Measurements from ENCODE around the gene ENDOV.

The ENDOV gene

DNA sequence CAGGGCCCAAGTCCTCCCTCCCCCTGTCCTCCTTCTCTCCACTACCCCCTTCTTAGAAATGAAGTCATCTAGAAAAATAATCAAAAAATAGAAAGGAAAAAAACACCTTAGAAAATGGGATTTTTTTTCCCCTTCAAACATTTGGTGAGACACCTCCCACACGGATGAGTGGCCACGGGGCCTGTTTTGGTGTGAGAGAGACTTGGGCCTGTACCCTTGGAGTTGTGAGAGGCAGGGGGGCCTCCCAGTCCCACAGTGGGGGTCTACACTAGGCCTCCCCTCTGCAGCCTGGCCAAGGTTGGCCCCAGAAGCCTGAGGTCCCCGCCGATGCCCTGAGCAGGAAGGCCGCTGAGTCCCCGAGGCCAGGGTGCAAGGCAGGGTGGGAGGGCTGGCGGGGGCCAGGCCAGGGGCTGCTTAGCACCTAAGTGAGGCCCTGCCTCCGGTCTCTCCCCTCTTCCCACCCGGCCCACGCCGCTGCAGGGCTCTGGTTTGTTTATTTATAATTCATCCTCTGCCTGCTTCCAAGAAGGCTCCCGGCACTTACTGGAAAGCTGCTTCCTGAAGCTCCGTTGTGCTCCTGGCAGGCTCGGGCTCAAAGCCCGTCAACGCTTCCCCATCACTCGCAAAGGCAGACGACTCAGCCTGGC is 35.1 kb downstream of the ENDOV start:
- no peak for DNase-seq (ENCODE audit: low read depth)

DNA sequence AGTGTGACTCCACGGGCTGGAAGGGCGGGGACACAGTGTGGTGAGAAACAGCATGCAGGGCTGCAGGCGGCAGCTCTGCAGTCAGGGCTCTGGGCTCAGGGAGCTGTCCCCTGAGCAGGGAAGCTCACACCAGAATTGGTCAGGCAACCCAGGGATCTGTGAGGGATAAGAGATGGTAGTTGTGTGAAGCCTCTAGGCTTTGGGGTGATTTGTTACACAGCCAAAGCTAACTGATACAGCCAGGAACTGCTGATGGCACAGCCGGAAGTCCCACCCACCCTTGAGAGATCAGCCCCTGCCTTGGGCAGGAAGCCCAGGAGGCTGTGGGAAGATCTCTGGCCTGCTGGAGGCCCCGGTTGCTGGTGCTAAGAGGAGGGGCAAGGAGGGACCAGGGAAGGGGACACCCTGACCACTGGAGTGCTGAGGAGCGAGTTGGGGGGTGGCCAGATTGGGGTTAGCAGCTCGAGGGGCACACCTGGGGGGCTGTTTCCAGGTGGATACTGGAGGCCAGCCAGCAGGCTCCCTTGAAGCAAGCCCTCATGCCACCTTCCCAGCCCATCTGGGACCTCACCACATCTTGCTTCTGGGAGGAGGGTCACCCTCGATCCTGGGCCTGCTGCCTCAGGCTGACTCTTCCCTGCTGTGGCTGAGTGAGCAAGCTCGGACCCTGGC is 36.3 kb downstream of the ENDOV start:
- DNase-seq (ENCODE audit: low read depth) = no peak

DNA sequence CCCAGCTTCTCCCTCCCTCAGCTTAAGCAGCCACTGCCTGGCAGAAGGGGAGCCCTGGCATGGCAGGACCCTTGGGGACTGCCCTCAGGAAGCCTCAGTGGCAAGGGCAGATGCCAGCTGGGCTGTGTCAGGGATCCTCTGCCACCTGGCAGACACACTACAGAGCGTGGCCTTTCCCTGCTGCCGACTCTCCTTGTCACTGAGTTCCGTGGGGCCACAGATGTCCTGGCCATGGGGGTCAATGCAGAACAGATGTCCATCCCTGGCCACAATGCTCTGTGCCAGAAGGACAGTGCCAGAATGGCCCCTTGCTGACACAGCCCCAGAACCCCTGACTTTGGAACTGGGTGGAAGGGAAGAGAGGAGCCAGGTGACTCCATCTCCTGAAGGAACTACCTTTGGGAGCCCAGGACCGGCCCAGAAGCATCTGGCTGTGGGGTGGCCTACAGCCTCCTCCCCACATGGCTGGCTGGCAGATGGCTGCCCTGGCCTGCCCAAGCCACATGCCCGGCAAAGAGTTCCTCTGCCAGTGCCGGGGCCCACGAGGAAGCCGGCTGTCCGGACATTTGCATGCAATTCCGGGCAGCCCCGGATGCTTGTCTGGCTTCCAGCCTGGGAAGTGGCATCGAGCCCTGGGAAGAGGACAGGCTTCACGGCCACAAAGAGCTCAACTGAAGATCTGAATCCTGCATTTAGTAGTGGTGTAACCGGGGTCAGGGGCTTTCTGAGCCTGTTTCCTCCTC is 37.4 kb downstream of the ENDOV start:
- no peak for DNase-seq (ENCODE audit: low read depth)

GRCh38 chr17:80453126-80453997 is 38.4 kb downstream of the ENDOV start:
- DNase-seq (ENCODE audit: low read depth) = no peak

- DNase-seq (ENCODE audit: low read depth) = no peak
These were observed 39.1 kb downstream of the ENDOV start for GRCh38 chr17:80453998-80454556.

DNA sequence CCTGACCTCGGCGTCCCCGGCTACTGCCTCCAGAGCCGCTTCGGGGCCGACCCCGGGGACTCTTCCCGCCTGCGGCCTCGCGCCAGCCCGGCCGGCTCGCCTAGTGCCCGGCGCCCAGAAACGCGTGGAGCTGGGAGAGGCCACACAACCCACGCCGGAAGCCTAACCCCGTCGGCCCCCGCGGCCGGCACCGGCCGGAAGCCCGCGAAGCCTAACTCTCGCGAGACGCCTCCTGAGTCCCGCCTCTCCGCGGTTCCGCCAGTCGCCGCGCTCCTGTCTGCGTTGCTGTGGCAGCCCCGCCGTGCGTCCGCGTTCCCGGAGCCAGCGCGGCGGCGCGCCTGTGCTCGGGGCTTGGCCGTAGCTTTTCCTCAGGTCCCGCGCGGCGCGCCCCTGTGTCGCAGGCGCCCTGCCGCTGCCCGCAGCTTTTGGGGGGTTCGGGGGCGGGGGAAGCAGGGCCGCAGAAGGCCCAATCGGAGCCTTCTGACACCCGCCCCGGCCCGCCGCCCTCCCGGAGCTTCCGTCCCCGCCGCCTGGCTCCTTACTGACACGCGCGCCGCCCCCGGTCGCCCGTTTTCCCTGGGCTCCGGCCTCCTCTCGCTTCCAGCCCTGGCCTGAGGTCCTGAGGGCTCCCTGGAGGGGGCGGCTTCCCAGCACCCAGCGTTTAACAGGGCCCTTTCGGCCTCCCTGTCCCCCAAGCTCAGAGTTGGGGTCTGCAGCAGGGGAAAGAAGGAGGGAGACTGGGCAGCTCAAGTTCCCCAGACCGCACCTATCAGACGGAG is 39.8 kb downstream of the ENDOV start:
- DNase-seq (ENCODE audit: low read depth) = peak; percentile 96

DNA sequence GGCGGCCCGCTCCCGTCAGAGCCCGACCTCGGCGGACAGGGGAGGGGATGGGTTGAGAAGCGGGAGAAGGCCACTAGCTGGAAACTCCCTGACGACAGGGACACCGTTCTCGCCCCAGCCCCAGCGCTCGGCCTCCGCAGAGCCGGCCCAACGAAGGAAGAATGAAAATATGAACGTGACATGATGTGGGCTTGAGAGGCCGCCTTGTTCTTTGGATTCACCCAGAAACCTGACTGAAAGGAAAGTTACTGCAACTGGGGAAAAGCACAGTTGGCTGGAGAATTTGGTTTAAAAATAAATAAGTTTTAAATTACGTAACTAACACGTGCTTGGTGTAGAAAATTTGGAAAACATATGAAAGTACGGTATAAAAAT is 40.4 kb downstream of the ENDOV start:
- DNase-seq (ENCODE audit: low read depth) = no peak

GRCh38 chr17:80455784-80456183 is 40.8 kb downstream of the ENDOV start:
- DNase-seq (ENCODE audit: low read depth) = no peak

DNA sequence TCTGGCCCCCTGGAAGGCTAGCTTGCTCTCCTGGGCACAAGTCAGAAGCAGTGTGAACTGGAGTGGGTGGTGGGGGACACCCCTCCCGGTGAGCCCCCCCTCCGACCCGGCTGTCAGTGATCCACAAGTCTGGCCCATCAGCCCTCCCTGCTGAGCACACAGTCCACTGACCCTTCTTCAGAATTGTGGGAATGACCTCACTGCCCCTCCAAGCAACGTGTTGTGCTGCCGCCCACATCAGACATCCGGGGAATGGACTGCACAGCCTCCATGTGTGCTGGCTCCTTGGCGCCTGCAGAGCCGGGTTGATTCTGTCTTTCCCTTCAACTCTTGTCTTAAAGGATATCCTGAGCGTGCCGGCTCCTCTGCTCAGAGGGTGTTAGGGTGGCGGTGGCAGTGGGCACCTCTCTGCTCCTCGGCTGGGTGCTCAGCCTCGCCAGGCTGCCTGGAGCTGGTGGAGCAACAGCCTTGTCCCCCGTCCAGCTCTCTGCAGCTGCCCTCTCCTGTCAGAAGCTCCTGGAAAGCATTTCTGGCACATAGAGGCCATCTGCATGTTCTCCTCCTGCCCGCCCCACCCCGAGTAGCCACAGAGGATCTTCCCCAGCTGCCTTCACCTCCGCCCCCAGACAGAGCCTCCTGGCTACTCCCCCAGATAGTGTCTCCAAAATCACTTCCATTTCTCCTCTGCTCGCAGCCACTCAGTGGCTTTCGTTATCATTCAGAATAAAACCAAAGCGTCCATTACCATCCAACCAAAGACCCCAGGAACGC is 41.7 kb downstream of the ENDOV start:
- no peak for DNase-seq (ENCODE audit: low read depth)

- no peak for DNase-seq (ENCODE audit: low read depth)
These were observed 42.4 kb downstream of the ENDOV start for GRCh38 chr17:80457236-80457856.

GRCh38 chr17:80458016-80458415 is 43.0 kb downstream of the ENDOV start:
- no peak for DNase-seq (ENCODE audit: low read depth)

DNA sequence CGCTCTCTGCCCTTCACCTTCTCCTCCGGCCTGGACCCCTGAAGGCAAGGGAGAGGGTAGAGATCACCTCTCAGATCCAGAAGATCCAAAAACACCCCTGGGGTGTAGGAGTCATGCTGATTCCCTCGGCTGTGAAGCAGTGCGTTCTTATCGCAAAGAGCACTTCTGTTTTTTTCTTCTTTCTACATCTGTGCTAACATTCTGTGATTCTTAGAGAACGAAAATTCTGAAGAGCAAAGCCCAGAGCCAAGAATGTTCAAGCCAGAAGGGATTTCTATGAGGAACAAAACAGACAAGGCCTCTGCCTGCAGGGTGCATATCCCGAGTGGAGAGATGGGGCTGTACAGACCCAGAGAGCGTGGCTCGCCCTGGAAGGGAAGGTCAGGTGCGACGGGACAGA is 44.3 kb downstream of the ENDOV start:
- DNase-seq (ENCODE audit: low read depth) = no peak

DNA sequence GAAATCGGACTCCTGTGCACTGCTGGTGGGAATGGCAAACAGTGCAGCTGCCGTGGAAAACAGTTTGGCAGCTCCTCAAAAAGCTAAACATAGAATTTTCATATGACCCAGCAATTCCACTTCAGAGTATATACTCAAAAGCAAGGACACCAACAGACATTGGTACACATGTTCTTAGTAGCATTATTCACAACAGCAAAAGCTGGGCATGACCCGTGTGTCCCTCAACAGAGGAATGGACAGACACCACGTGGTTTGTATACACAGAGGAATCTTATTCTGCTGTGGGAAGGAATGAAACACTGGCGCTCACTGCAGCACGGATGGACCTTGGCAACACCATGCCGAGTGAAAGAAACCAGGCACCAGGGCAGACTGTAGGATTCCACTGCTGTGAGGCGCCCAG is 45.5 kb downstream of the ENDOV start:
- DNase-seq (ENCODE audit: low read depth) = no peak

DNA sequence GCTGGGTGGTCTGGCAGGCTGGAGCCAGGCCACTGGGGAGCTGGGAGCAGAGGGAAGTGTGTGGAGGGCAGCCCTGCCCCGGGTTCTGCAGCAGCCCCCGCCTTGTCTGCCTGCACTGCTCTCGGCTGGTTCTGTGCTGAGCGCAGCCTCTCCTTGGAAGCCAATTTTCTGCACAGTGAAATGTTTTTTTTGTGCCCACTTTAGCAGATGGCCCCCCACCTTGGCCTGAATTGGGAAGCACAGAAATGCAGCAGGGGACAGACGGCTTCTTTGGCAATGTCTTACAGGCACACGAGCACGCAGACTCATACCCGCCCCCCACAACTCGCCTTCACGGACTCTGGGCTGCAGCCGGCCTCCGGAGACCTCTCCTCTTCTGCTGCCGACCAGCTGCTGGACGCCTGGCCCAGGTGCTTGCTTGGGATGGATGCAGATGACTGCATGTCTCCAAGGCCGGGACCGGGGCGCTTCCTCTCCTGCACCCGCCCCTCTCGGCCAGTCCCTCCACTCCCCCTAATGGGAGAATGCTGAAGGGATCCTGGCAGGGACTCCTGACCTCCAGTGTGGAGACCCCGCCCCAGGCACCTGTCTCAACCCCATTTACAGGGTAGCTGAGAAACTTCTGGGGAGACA is 46.7 kb downstream of the ENDOV start:
- no peak for DNase-seq (ENCODE audit: low read depth)

GRCh38 chr17:80463784-80464400 is 48.9 kb downstream of the ENDOV start:
- no peak for DNase-seq (ENCODE audit: low read depth)

DNA sequence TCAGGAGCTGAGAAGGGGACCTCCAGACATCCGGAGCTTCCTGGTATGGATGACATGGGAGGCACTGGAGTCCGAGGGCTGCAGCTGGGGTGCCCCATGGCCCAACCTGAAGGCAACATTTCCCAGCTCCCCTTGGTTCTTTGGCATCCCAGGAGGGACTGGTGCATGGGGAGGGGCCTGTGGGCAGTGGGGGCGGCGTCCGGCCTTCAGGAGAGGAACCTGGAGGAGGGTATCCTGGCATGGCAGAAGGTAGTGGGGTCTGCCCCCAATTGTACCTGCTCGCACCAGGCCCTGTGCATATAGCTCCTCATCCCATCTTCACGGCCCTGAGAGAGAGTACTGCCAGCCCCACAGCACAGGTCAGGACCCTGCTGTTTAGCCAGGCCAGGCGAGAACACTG is 49.5 kb downstream of the ENDOV start:
- DNase-seq (ENCODE audit: low read depth) = no peak

GRCh38 chr17:80465327-80465974 is 50.5 kb downstream of the ENDOV start:
- no peak for DNase-seq (ENCODE audit: low read depth)

- DNase-seq (ENCODE audit: low read depth) = no peak
These were observed 51.3 kb downstream of the ENDOV start for GRCh38 chr17:80466188-80466705.

All from stimulated activated CD4-positive, alpha-beta T cell treated with anti-CD3 and anti-CD28 coated beads, Interleukin-2, amount 100 ng/mL, for 4 hours (primary cell).